K562 treated with DMSO at 1 percent for 24 hours (cell line): ENCODE measurements around the gene POLR3F. TPM values are rescaled to one million over a fixed set of nuclear protein-coding genes. Genes with fewer than 3 reads are reported as not detected.

ENCODE experiments used
- total RNA-seq: library from RNA; unstranded; fragments of 300-600 nt; gene quantifications from 2 replicates; pipeline ENCODE4 v1.2.3, GENCODE V29; 2022; ENCODE audit warnings: low read depth; ENCODE audit not compliant: insufficient read depth

Gene POLR3F, protein sequence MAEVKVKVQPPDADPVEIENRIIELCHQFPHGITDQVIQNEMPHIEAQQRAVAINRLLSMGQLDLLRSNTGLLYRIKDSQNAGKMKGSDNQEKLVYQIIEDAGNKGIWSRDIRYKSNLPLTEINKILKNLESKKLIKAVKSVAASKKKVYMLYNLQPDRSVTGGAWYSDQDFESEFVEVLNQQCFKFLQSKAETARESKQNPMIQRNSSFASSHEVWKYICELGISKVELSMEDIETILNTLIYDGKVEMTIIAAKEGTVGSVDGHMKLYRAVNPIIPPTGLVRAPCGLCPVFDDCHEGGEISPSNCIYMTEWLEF
- total RNA-seq: 3.2 and 3.9 TPM in 2 replicates

GRCh38 chr20:18466894-18467730 lies at the start of gene POLR3F, which contains the start of gene DZANK1:
TSS of gene POLR3F (plus strand) at chr20:18467390. CDS start at chr20:18467507, 117 bp downstream.
TSS of gene DZANK1 (minus strand) at chr20:18467030. CDS start at chr20:18465358, 1,672 bp downstream.

GRCh38 chr20:18496740-18497592 lies 29.8 kb downstream of the POLR3F start, which contains the start of gene RBBP9:
TSS of gene RBBP9 (minus strand) at chr20:18497225. CDS start at chr20:18497167, 58 bp downstream.

DNA sequence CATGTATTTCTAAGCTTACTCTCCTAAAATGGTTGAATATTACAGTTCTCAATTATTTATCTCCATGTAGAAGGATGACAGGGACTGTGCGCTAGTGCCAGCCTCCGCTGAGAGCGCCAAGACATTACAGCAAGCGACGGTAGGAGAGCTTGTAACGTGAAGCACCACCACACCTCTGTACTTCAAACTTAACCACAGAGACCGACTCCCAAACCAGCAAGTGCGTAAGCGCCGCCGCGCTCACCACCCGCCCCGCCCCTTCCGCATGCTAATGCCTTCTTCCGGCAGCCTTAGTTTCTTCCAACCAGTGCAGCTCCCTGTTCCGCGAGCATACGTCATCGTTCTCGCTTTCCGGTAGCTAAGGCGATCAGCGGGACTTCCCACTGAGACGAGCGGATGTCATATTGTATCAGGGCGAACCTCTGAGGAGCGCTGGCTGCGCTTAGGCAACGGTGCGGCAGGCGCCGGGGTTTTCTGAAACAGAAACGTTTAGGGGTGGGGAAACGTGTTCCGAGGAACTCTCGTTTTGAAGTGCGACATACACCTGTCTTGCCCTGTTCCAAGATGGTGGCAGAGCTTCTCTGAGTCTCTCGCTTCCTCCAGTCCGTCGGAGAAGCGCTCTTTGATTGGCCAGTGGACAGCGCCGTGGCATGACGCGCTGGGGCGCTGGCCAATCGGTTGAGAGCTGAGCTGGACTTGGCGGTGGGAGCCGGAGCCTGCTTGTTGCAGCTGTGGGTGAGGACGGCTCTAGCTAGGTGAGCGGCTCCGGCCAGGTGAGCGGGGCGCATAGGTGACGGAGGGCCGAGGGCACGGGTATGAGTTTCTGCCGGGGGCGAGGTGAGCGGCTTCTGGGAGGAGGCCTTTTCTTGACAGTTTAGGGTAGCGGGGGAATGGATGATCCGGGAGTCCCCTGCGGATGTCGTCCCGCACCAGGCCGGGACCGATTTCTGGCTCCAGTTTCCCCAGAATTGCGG lies 40.3 kb downstream of the POLR3F start, which contains the start of gene SEC23B:
SEC23B (plus strand) TSS at position 723 of the 974 bp plus-strand sequence. CDS start 2,896 bp downstream, outside the sequence.

Other genes starting within 250 kb of the POLR3F start
- gene ZNF133, start 178.9 kb upstream of the POLR3F start, total RNA-seq: 6.2 and 6.6 TPM in 2 replicates
- gene DZANK1, start 360 bp upstream of the POLR3F start, total RNA-seq: 0.16 TPM in 1 of 2 replicates, not detected in the other
- 1.1 and 1.2 TPM in 2 replicates for gene RBBP9, start 29.8 kb downstream of the POLR3F start, total RNA-seq
- 43.3 and 44.3 TPM in 2 replicates for gene SEC23B, start 40.5 kb downstream of the POLR3F start, total RNA-seq
- gene SMIM26, start 100.0 kb downstream of the POLR3F start, total RNA-seq: 69.2 and 74.4 TPM in 2 replicates
- 42.1 and 52.8 TPM in 2 replicates for gene DTD1, start 120.7 kb downstream of the POLR3F start, total RNA-seq